SK-N-SH (cell line): ENCODE measurements around the gene LCNL1.

ENCODE experiments used
- CHD2 ChIP-seq: fragments of 150-350 bp; IDR thresholded peaks from 2 replicates; pipeline ENCODE4 v1.6.1; 2018; ENCODE audit warnings: low read length; ENCODE audit not compliant: partially characterized antibody
- EP300 ChIP-seq, 2 experiments: IDR thresholded peaks; 2 replicates each; pipeline versions ENCODE4 v1.4.0 to v1.6.1; 2012; ENCODE audit warnings: borderline replicate concordance in 1 of 2, low read depth in 1 of 2, low read length in 1 of 2
- NRF1 ChIP-seq: IDR thresholded peaks from 2 replicates; pipeline ENCODE4 v1.6.1; 2012; ENCODE audit warnings: low read depth, mild to moderate bottlenecking, low read length
- SIN3A ChIP-seq: IDR thresholded peaks from 2 replicates; pipeline ENCODE4 v1.6.1; 2012; ENCODE audit warnings: low read depth, mild to moderate bottlenecking, low read length, moderate library complexity, borderline replicate concordance
- TAF1 ChIP-seq: IDR thresholded peaks from 2 replicates; pipeline ENCODE4 v1.6.1; 2012; ENCODE audit warnings: low read depth, mild to moderate bottlenecking, low read length, moderate library complexity, borderline replicate concordance
- TF ChIP-seq, protein P1 (sequence below): fragments of 150-350 bp; IDR thresholded peaks from 2 replicates; pipeline ENCODE4 v1.6.1; 2017; ENCODE audit warnings: antibody characterized with exemption, low read length, low read depth, borderline replicate concordance
- TF ChIP-seq, protein P2 (sequence below): fragments of 200-600 bp; sonication (generic); IDR thresholded peaks from 2 replicates; pipeline ENCODE4 v1.6.1; 2017; ENCODE audit warnings: antibody characterized with exemption, mild to moderate bottlenecking, moderate library complexity
- TF ChIP-seq, protein P3 (sequence below): IDR thresholded peaks from 2 replicates; pipeline ENCODE4 v1.4.0; 2012; ENCODE audit warnings: low read depth
- TF ChIP-seq, protein P4 (sequence below): IDR thresholded peaks from 2 replicates; pipeline ENCODE4; 2012
- TF ChIP-seq, protein P5 (sequence below): IDR thresholded peaks from 2 replicates; pipeline ENCODE4 v1.6.1; 2012; ENCODE audit warnings: mild to moderate bottlenecking, low read depth, low read length, moderate library complexity

DNA sequence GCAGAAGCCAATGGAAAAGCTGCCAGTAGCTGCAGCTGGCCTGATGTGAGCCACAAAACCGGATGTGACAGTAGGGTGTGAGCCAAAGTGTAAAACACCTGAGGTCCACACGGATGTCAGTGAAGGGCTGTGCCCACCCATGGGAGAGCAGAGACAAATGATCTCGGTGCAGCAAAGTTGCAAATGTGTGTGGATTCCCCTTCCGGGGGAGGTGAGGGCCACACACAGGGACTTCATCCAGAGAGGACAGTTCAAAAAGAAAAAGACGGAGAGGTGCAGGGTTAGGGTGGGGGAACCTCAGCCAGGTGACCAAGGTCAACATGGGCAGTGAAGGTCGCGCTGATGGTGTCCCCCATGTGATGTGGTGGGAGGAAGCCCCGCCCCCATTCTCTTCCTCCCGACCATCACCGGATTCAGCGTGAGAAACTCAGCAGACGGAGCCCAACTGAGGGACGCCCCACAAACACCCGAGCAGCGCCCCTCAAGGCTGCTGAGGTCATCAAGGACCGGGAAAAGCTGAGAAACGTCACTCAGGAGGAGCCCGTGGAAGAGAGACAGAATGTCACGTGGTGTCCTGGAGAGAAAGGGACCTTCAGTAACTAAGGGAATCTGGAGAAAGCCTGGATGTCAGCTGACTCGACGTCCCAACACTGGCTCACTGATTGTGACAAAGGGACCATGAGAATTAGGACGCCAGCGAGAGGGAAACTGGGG is 16.9 kb upstream of the LCNL1 start:
- no peak for TF ChIP-seq SIN3A
- TF ChIP-seq, protein P1, sequence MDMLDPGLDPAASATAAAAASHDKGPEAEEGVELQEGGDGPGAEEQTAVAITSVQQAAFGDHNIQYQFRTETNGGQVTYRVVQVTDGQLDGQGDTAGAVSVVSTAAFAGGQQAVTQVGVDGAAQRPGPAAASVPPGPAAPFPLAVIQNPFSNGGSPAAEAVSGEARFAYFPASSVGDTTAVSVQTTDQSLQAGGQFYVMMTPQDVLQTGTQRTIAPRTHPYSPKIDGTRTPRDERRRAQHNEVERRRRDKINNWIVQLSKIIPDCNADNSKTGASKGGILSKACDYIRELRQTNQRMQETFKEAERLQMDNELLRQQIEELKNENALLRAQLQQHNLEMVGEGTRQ: no peak
- TF ChIP-seq TAF1: no peak
- TF ChIP-seq, protein P2, sequence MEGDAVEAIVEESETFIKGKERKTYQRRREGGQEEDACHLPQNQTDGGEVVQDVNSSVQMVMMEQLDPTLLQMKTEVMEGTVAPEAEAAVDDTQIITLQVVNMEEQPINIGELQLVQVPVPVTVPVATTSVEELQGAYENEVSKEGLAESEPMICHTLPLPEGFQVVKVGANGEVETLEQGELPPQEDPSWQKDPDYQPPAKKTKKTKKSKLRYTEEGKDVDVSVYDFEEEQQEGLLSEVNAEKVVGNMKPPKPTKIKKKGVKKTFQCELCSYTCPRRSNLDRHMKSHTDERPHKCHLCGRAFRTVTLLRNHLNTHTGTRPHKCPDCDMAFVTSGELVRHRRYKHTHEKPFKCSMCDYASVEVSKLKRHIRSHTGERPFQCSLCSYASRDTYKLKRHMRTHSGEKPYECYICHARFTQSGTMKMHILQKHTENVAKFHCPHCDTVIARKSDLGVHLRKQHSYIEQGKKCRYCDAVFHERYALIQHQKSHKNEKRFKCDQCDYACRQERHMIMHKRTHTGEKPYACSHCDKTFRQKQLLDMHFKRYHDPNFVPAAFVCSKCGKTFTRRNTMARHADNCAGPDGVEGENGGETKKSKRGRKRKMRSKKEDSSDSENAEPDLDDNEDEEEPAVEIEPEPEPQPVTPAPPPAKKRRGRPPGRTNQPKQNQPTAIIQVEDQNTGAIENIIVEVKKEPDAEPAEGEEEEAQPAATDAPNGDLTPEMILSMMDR: no peak
- TF ChIP-seq, protein P3, sequence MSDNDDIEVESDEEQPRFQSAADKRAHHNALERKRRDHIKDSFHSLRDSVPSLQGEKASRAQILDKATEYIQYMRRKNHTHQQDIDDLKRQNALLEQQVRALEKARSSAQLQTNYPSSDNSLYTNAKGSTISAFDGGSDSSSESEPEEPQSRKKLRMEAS: no peak
- TF ChIP-seq NRF1: no peak
- TF ChIP-seq EP300 (IDR thresholded peaks at IDR 0.05; ENCODE audit: borderline replicate concordance in 1 of 2, low read depth in 1 of 2, low read length in 1 of 2): no peak
- TF ChIP-seq, protein P4, sequence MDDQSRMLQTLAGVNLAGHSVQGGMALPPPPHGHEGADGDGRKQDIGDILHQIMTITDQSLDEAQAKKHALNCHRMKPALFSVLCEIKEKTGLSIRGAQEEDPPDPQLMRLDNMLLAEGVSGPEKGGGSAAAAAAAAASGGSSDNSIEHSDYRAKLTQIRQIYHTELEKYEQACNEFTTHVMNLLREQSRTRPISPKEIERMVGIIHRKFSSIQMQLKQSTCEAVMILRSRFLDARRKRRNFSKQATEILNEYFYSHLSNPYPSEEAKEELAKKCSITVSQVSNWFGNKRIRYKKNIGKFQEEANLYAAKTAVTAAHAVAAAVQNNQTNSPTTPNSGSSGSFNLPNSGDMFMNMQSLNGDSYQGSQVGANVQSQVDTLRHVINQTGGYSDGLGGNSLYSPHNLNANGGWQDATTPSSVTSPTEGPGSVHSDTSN: no peak
- TF ChIP-seq, protein P5, sequence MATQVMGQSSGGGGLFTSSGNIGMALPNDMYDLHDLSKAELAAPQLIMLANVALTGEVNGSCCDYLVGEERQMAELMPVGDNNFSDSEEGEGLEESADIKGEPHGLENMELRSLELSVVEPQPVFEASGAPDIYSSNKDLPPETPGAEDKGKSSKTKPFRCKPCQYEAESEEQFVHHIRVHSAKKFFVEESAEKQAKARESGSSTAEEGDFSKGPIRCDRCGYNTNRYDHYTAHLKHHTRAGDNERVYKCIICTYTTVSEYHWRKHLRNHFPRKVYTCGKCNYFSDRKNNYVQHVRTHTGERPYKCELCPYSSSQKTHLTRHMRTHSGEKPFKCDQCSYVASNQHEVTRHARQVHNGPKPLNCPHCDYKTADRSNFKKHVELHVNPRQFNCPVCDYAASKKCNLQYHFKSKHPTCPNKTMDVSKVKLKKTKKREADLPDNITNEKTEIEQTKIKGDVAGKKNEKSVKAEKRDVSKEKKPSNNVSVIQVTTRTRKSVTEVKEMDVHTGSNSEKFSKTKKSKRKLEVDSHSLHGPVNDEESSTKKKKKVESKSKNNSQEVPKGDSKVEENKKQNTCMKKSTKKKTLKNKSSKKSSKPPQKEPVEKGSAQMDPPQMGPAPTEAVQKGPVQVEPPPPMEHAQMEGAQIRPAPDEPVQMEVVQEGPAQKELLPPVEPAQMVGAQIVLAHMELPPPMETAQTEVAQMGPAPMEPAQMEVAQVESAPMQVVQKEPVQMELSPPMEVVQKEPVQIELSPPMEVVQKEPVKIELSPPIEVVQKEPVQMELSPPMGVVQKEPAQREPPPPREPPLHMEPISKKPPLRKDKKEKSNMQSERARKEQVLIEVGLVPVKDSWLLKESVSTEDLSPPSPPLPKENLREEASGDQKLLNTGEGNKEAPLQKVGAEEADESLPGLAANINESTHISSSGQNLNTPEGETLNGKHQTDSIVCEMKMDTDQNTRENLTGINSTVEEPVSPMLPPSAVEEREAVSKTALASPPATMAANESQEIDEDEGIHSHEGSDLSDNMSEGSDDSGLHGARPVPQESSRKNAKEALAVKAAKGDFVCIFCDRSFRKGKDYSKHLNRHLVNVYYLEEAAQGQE: no peak
- no peak for TF ChIP-seq CHD2
